Measurements from ENCODE around the gene NREP. TPM values are rescaled to one million over a fixed set of nuclear protein-coding genes. Genes with fewer than 3 reads are reported as not detected.

Gene NREP
- total RNA-seq, 1 experiment from 2014 or later: 163 TPM

DNA sequence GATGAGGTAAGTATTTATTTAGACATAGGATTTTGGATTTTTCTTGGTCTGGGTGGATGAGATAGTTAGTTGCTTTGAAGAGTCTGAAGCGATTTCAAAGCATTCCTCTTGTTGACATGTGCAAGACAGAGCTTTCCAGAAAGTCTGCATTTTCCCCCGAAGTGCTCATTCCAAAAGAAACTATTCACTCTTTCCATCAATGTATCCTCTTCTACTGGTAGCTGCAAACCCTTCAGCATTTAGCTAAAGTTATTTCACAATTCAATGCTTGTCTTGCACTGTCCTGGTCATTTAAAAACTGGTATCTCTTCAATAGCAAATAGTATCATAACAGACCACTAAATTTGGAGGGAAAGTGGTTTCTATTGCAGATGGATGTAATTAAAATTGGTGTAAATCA lies 13.0 kb downstream of the NREP start:
- no peak overlapping the region for H3K4me2 ChIP-seq (ENCODE audit: insufficient read depth, insufficient read length, low read length)
- Mint-ChIP-seq H3K4me3 (no peak overlapping the region), H3K27me3 (ENCODE audit: low read depth) (no peaks in the 10 kb centered on the region), H3K36me3 (ENCODE audit: insufficient read depth in 1 of 3, low read depth in 3 of 3) (peaks cover 1 to 12% (median 6%) of the 10 kb centered on the region in 3 experiments; a peak in 4 of 7 replicates), H3K27ac (peak overlapping the region in 2 of 3 experiments; percentile 6 to 79; a peak in 3 of 7 replicates), H3K9me3 (no peaks in the 10 kb centered on the region), H3K4me1 (peaks cover 47 to 57% of the 10 kb centered on the region in 2 experiments)
- no peak overlapping the region for H3K18ac ChIP-seq (ENCODE audit: insufficient read length, low read depth, low read length)
- peaks cover 3% of the 10 kb centered on the region for H3K79me1 ChIP-seq (ENCODE audit: insufficient read depth, low read depth, low read length, poor library complexity, severe bottlenecking)
- H3K23me2 ChIP-seq (ENCODE audit: insufficient read length, low read depth, low read length, poor library complexity, severe bottlenecking): no peaks in the 10 kb centered on the region
- H4K5ac ChIP-seq (ENCODE audit: insufficient read length, low read depth, low read length): no peak overlapping the region
- no peak overlapping the region for H2AFZ ChIP-seq (ENCODE audit: low read length)
- H3K79me2 ChIP-seq (ENCODE audit: insufficient read depth, low read length): peaks cover 10% of the 10 kb centered on the region; the same call in 1 of the 2 replicates
- no peak overlapping the region for H3K56ac ChIP-seq (ENCODE audit: insufficient read length, low read depth, low read length)
- no peak overlapping the region for H4K8ac ChIP-seq (replicated peaks; ENCODE audit: insufficient read length, low read depth, low read length)
- H3K23ac ChIP-seq (ENCODE audit: insufficient read length, low read depth, low read length): no peak overlapping the region
- H3K4me1 ChIP-seq (ENCODE audit: insufficient read depth, low read length): peaks cover 27% of the 10 kb centered on the region
- no peak overlapping the region for H3K14ac ChIP-seq (ENCODE audit: insufficient read depth, low read length)
- no peak overlapping the region for H2BK20ac ChIP-seq (ENCODE audit: low read depth, low read length, poor library complexity, severe bottlenecking)
- no peaks in the 10 kb centered on the region for H4K20me1 ChIP-seq (ENCODE audit: control insufficient read depth, insufficient read depth, insufficient read length)
- H2BK12ac ChIP-seq (ENCODE audit: insufficient read length, low read depth, low read length): no peak overlapping the region
- no peak overlapping the region for H2BK120ac ChIP-seq (ENCODE audit: low read depth, low read length, poor library complexity, severe bottlenecking)
- no peak overlapping the region for H2BK5ac ChIP-seq (ENCODE audit: insufficient read length, low read length)
- no peak overlapping the region for H2BK15ac ChIP-seq (ENCODE audit: low read depth, low read length)
- H3K9me3 ChIP-seq (ENCODE audit: control insufficient read depth, low read depth, low read length): no peaks in the 10 kb centered on the region
- WGBS (ENCODE audit: extremely low coverage, insufficient read length, low lambda C conversion rate): no CpG with 5 or more reads among the region's 2 CpGs
- no peak for DNase-seq
- H3T11ph ChIP-seq (ENCODE audit: low read length): no peak overlapping the region
- H3K4ac ChIP-seq (ENCODE audit: low read depth, low read length): no peak overlapping the region
- no peak overlapping the region for H4K91ac ChIP-seq (ENCODE audit: insufficient read length, low read depth, low read length)
- H3K27ac ChIP-seq (ENCODE audit: insufficient read length, low read depth, low read length): no peak overlapping the region
- H3K27me3 ChIP-seq (ENCODE audit: insufficient read depth, low read length): no peaks in the 10 kb centered on the region
- TF ChIP-seq, protein P1, sequence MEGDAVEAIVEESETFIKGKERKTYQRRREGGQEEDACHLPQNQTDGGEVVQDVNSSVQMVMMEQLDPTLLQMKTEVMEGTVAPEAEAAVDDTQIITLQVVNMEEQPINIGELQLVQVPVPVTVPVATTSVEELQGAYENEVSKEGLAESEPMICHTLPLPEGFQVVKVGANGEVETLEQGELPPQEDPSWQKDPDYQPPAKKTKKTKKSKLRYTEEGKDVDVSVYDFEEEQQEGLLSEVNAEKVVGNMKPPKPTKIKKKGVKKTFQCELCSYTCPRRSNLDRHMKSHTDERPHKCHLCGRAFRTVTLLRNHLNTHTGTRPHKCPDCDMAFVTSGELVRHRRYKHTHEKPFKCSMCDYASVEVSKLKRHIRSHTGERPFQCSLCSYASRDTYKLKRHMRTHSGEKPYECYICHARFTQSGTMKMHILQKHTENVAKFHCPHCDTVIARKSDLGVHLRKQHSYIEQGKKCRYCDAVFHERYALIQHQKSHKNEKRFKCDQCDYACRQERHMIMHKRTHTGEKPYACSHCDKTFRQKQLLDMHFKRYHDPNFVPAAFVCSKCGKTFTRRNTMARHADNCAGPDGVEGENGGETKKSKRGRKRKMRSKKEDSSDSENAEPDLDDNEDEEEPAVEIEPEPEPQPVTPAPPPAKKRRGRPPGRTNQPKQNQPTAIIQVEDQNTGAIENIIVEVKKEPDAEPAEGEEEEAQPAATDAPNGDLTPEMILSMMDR (conservative IDR thresholded peaks at IDR 0.05): no peak
- H2AK5ac ChIP-seq (ENCODE audit: insufficient read length, low read length): no peak overlapping the region
- no peak overlapping the region for H3K9ac ChIP-seq (ENCODE audit: extremely low read depth, insufficient read length, low read length)
